MM.1S (cell line): Measurements from ENCODE around the gene LHX5.

Source experiments
- DNase-seq: peaks from one replicate; pipeline ENCODE4 v3.0.0-alpha.2; 2015
- H2AFZ ChIP-seq: fragments of 300-600 bp; sonication (generic); 2 replicates; pipeline ENCODE4 v1.6.0; 2016; ENCODE audit warnings: antibody characterized with exemption, low read length
- H3F3A ChIP-seq: fragments of 300-600 bp; sonication (generic); 2 replicates; pipeline ENCODE4 v1.6.1; 2016; ENCODE audit warnings: mild to moderate bottlenecking, antibody characterized with exemption, low read length, moderate library complexity, mixed read lengths; ENCODE audit not compliant: insufficient read depth
- H3K27ac ChIP-seq: fragments of 300-600 bp; sonication (generic); 2 replicates; pipeline ENCODE4 v1.5.1; 2016; ENCODE audit warnings: mild to moderate bottlenecking, low read length
- H3K27me3 ChIP-seq: fragments of 300-600 bp; sonication (generic); replicated peaks from 2 replicates; pipeline ENCODE4 v1.6.0; 2016; ENCODE audit warnings: low read length; ENCODE audit not compliant: insufficient read depth
- H3K36me3 ChIP-seq: fragments of 300-600 bp; sonication (generic); replicated peaks from 2 replicates; pipeline ENCODE4 v1.6.1; 2016; ENCODE audit warnings: mild to moderate bottlenecking, low read length, mixed read lengths; ENCODE audit not compliant: insufficient read depth
- H3K4me1 ChIP-seq: fragments of 300-600 bp; sonication (generic); 2 replicates; pipeline ENCODE4 v1.6.1; 2016; ENCODE audit warnings: low read length, mixed read lengths
- H3K4me2 ChIP-seq: fragments of 300-600 bp; sonication (generic); 2 replicates; pipeline ENCODE4 v1.6.0; 2016; ENCODE audit warnings: low read depth, low read length
- H3K4me3 ChIP-seq: fragments of 300-600 bp; sonication (generic); 2 replicates; pipeline ENCODE4 v1.5.1; 2016; ENCODE audit warnings: low read length, mixed read lengths
- H3K79me2 ChIP-seq: fragments of 300-600 bp; sonication (generic); 2 replicates; pipeline ENCODE4 v1.6.1; 2016; ENCODE audit warnings: mixed run types, low read length, mixed read lengths
- H3K9ac ChIP-seq: fragments of 300-600 bp; sonication (generic); 2 replicates; pipeline ENCODE4 v1.6.1; 2016; ENCODE audit warnings: low read length, mixed read lengths
- H3K9me2 ChIP-seq: fragments of 300-600 bp; sonication (generic); replicated peaks from 2 replicates; pipeline ENCODE4 v1.6.1; 2016; ENCODE audit warnings: mild to moderate bottlenecking, low read length, mixed read lengths; ENCODE audit not compliant: insufficient read depth
- H3K9me3 ChIP-seq: fragments of 300-600 bp; sonication (generic); replicated peaks from 2 replicates; pipeline ENCODE4 v1.6.1; 2016; ENCODE audit warnings: mild to moderate bottlenecking, low read length, mixed read lengths; ENCODE audit not compliant: insufficient read depth
- H4K20me1 ChIP-seq: fragments of 300-600 bp; sonication (generic); 2 replicates; pipeline ENCODE4 v1.6.1; 2016; ENCODE audit warnings: mild to moderate bottlenecking, low read length, moderate library complexity, mixed read lengths; ENCODE audit not compliant: insufficient read depth
- CTCF ChIP-seq: fragments of 300-600 bp; sonication (generic); IDR thresholded peaks from 2 replicates; pipeline ENCODE4 v1.5.1; 2016; ENCODE audit warnings: antibody characterized with exemption, low read length, mixed read lengths
- EZH2 ChIP-seq: fragments of 300-600 bp; sonication (generic); optimal IDR thresholded peaks from 2 replicates; pipeline ENCODE3; 2017; ENCODE audit warnings: low read depth, mild to moderate bottlenecking, antibody characterized with exemption, low read length, mixed read lengths
- EZH2phosphoT487 ChIP-seq: fragments of 300-600 bp; sonication (generic); IDR thresholded peaks from 2 replicates; pipeline ENCODE4 v1.6.1; 2018; ENCODE audit warnings: antibody characterized with exemption, low read length

LHX5 gene

GRCh38 chr12:113468365-113469223 lies 3.1 kb downstream of the LHX5 start:
- no peaks in the 10 kb centered on the region for H3K9me2 ChIP-seq
- no peak overlapping the region for H3K27ac ChIP-seq
- no peaks in the 10 kb centered on the region for H3K36me3 ChIP-seq
- no peak overlapping the region for H3K4me2 ChIP-seq
- no peak overlapping the region for H3K9ac ChIP-seq
- no peaks in the 10 kb centered on the region for H3K9me3 ChIP-seq
- no peaks in the 10 kb centered on the region for H3K79me2 ChIP-seq
- no peaks in the 10 kb centered on the region for H3F3A ChIP-seq
- no peak overlapping the region for H2AFZ ChIP-seq
- H4K20me1 ChIP-seq = no peaks in the 10 kb centered on the region
- no peak overlapping the region for H3K4me3 ChIP-seq
- no peaks in the 10 kb centered on the region for H3K4me1 ChIP-seq
- TF ChIP-seq EZH2phosphoT487 = no peak
- DNase-seq = no peak
- peaks cover 54% of the 10 kb centered on the region for H3K27me3 ChIP-seq

GRCh38 chr12:113467502-113468364 lies 3.9 kb downstream of the LHX5 start:
- Histone ChIP-seq H3K36me3 (no peaks in the 10 kb centered on the region), H4K20me1 (no peaks in the 10 kb centered on the region), H3K4me2 (no peak overlapping the region), H3K9ac (no peak overlapping the region), H3K27me3 (peaks cover 54% of the 10 kb centered on the region), H2AFZ (no peak overlapping the region), H3K4me3 (no peak overlapping the region), H3F3A (no peaks in the 10 kb centered on the region), H3K79me2 (no peaks in the 10 kb centered on the region), H3K27ac (no peak overlapping the region), H3K9me2 (no peaks in the 10 kb centered on the region), H3K4me1 (no peaks in the 10 kb centered on the region), H3K9me3 (no peaks in the 10 kb centered on the region)
- DNase-seq = no peak
- TF ChIP-seq CTCF (no peak), EZH2 (no peak), EZH2phosphoT487 (no peak)

GRCh38 chr12:113467142-113467501 lies 4.5 kb downstream of the LHX5 start:
- no peak overlapping the region for H3K4me3 ChIP-seq
- H3K27ac ChIP-seq = no peak overlapping the region
- no peaks in the 10 kb centered on the region for H3K9me3 ChIP-seq
- H3K36me3 ChIP-seq = no peaks in the 10 kb centered on the region
- no peaks in the 10 kb centered on the region for H3K79me2 ChIP-seq
- TF ChIP-seq EZH2phosphoT487 (no peak), CTCF (no peak), EZH2 (no peak)
- H3F3A ChIP-seq = no peaks in the 10 kb centered on the region
- H3K9me2 ChIP-seq = no peaks in the 10 kb centered on the region
- no peaks in the 10 kb centered on the region for H3K4me1 ChIP-seq
- no peak overlapping the region for H2AFZ ChIP-seq
- peaks cover 48% of the 10 kb centered on the region for H3K27me3 ChIP-seq
- no peak overlapping the region for H3K4me2 ChIP-seq
- H4K20me1 ChIP-seq = no peaks in the 10 kb centered on the region
- no peak overlapping the region for H3K9ac ChIP-seq
- no peak for DNase-seq
